Measurements from ENCODE around the gene GLUL.

Gene GLUL

GRCh38 chr1:182391362-182392049 lies at the start of gene GLUL:
Gene GLUL (minus strand): TSS chr1:182391790. CDS start chr1:182388737, 3,053 bp downstream.
- in situ Hi-C loops (cut with MboI; ENCODE audit: low sequenced_read_pairs), result loop anchor here (10.0 kb wide), 1 partner anchor 307 kb away; no protein-coding TSS in a partner anchor

GRCh38 chr1:182438326-182438725 lies 46.7 kb upstream of the GLUL start:
- in situ Hi-C loops (cut with MboI; ENCODE audit: low sequenced_read_pairs), result no loop called here

DNA sequence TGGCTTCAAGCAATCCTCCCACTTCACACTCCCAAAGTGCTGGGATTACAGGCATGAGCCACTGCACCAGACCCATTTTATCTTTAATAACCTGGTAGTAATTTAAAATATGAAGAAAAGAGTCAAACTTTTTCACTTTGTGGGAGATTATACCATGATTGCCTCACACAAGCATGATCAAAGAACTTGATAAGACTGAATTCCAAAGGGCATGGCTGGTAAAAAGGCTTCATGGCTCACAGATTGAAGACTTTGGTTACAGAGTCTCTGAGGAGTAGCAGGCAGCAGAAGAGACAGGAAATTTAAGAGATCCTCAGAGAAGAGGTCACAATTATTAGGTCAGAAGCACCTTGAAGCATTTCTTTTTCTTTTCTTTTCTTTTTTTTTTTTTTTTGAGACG lies 42.0 kb upstream of the GLUL start:
- in situ Hi-C loops (cut with MboI; ENCODE audit: low sequenced_read_pairs), result no loop called here

- in situ Hi-C loops (cut with MboI; ENCODE audit: low sequenced_read_pairs), result no loop called here
These were observed 39.7 kb upstream of the GLUL start for GRCh38 chr1:182431278-182431677.

- in situ Hi-C loops (cut with MboI; ENCODE audit: low sequenced_read_pairs), result no loop called here
These were observed 38.9 kb upstream of the GLUL start for GRCh38 chr1:182430263-182431068.

DNA sequence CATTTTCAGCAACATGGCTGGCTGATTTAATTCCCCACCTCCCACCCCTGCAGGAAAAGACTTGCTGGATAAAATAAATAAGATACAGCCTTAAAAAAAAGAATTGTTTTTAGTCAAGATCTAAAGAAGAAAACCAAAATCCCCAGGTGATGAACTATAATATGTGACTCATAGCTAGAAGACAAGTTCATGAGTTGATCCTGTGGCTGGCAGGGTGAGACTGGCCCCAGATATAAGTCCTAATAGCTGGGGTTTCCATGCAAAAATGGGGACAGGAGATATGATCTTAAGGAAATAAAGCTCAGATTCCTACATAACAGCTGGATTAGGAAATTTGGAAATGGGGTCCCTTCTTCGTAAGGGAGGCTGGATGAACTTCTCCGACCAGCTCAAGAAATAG lies 36.5 kb upstream of the GLUL start:
- in situ Hi-C loops (cut with MboI; ENCODE audit: low sequenced_read_pairs), result no loop called here

DNA sequence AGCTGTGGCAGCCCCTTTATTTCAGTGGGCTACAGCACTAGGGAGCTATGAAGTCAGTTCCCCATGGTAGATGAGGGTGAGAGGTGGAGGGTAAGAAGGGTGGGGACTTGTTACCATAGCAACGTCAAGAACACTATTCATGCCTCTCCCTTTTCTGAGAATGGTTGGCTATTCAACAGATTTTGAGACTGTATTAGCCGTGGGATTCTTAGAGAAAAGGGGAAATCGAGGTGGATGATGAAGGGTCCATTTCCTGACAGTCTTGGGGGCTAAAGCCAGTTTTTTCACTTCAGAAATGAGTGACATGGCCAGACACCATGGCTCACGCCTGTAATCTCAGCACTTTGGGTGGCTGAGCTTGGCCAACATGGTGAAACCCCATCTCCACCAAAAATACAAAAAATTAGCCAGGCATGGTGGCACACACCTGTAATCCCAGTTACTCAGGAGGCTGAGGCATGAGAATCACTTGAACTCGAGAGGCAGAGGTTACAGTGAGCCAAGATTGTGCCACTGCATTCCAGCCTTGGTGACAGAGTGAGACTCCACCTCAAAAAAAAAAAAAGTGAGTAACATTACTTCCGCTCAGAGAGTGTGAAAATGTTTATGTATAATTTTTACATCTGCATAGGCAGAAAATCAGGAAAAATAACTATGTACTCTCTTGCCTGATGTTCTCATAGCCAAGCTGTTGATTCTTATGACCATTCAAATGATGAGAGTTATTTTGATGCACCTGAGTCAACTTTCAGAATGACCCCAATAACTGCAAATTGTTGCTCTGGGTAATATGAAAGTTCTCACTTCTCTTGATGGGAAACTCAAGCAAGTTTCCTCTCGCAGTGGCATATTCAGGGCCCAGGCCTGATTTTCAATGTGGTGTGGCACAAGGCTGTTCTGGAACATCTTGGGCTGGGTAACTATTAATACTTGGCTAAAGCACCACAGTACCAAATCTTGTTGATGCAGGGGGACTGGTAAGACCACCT lies 35.1 kb upstream of the GLUL start:
- in situ Hi-C loops (cut with MboI; ENCODE audit: low sequenced_read_pairs), result no loop called here

- in situ Hi-C loops (cut with MboI; ENCODE audit: low sequenced_read_pairs), result loop anchor here (25.0 kb wide), 1 partner anchor 928 kb away; the partner anchor contains the start of gene CACNA1E
These were observed 24.2 kb upstream of the GLUL start for GRCh38 chr1:182415789-182416188.

DNA sequence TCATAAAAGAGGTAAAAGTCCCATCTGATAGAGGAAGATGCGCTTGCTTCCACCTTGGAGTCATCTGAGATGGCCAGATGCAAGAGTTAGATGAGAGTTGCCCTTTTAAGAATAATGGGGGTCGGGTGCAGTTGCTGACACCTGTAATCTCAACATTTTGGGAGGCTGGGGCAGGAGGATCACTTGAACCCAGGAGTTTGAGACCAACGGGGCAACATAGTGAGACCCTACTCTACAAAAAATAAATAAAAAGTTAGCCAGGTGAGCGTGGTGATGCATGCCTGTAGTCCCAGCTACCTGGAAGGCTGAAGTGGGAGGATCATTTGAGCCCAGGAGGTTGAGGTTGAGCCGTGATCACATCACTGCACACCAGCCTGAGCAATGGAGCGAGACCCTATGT lies 22.4 kb upstream of the GLUL start:
- in situ Hi-C loops (cut with MboI; ENCODE audit: low sequenced_read_pairs), result loop anchor here (25.0 kb wide), 1 partner anchor 927 kb away; the partner anchor contains the start of gene CACNA1E

DNA sequence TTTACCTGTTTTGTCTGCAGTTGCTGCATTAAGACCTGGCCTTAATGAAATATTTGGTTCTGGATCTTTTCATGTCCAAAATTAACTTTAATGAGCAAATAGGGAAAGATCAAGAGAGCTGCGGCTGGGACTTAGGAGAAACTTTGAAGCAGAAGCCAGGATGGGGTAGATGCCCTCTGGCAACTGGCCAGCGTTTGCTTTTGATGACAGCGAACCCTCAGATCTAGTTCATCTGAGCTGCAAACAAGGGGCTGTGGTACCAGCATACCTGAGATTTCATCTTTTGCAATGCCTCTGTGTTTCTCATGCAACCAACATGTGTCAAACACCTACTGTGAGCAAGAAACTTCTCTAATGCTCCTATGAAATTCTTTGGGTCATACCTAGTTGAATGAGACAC lies 21.9 kb upstream of the GLUL start:
- in situ Hi-C loops (cut with MboI; ENCODE audit: low sequenced_read_pairs), result loop anchor here (25.0 kb wide), 1 partner anchor 926 kb away; the partner anchor contains the start of gene CACNA1E

DNA sequence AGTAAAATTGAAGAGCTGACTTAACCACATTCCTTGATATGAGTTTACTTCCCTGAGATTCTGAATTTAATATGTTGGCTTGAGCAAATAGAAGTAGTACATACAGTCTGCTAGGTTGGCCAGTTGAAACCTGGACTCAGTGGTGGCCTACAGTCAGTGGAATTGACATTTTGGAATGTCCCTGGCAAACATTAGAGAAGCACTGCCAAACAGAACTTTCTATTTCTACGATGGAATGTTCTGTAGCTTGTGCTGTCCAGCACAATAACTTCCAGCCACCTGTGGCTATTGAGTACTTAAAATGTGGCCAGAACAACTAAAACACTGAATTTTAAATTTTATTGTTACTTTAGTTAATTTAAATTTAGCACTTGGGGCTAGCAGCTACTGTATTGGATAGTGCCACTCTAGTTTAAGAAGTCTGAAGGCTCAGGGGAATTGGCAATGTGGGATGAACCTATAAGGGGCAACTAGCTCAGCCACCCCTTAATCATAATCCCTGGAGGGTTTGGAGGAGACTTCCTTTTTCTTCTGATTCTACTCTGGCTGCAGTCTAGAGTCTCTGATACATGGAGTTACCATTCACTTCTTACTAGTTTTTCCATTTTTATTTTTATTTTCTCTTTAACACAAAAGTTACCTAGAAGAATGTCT lies 19.2 kb upstream of the GLUL start:
- in situ Hi-C loops (cut with MboI; ENCODE audit: low sequenced_read_pairs), result loop anchor here (25.0 kb wide), 1 partner anchor 923 kb away; the partner anchor contains the start of gene CACNA1E

- in situ Hi-C loops (cut with MboI; ENCODE audit: low sequenced_read_pairs), result loop anchor here (25.0 kb wide), 1 partner anchor 923 kb away; the partner anchor contains the start of gene CACNA1E
These were observed 18.5 kb upstream of the GLUL start for GRCh38 chr1:182410138-182410537.

GRCh38 chr1:182408435-182409075 lies 17.0 kb upstream of the GLUL start:
- in situ Hi-C loops (cut with MboI; ENCODE audit: low sequenced_read_pairs), result loop anchor here (25.0 kb wide), 1 partner anchor 921 kb away; the partner anchor contains the start of gene CACNA1E

DNA sequence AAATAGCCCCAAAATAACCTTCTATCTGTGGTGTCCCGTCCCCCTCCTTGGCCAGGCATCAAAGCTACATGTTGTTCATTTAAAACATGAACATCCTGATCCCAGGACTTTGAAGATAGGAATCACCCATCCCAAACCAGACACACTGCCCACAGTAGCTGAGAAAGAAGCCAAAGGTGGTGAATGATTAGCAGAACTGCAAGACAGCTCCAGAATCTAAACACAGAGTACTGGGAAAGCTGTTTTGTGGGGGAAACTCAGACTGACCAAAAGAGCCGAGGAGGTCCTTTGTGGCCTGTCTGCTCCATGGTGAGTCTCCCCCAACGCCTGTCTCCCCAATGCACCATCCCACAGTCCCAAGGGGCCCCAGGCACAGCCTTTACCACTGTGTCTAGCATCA lies 16.1 kb upstream of the GLUL start:
- in situ Hi-C loops (cut with MboI; ENCODE audit: low sequenced_read_pairs), result loop anchor here (25.0 kb wide), 1 partner anchor 920 kb away; the partner anchor contains the start of gene CACNA1E

- in situ Hi-C loops (cut with MboI; ENCODE audit: low sequenced_read_pairs), result loop anchor here (25.0 kb wide), 1 partner anchor 919 kb away; the partner anchor contains the start of gene CACNA1E
These were observed 14.4 kb upstream of the GLUL start for GRCh38 chr1:182406012-182406411.

DNA sequence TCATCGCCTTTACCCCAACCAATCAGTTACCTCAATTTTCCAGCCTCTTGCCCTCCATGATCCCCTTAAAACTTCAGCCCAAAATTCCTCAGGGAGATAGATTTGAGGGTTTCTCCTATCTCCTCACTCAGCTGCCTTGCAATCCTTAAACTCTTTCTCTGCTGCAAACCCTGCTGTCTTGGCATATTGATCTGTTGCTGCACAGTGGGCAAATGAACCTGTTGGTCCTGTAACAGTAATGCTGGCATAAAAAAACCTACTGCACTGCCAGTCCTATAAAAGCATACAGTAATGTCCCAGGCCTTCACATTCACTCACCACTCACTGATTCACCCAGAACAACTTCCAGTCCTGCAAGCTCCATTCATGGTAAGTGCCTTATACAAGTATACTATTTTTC lies 14.0 kb upstream of the GLUL start:
- in situ Hi-C loops (cut with MboI; ENCODE audit: low sequenced_read_pairs), result loop anchor here (25.0 kb wide), 1 partner anchor 918 kb away; the partner anchor contains the start of gene CACNA1E

DNA sequence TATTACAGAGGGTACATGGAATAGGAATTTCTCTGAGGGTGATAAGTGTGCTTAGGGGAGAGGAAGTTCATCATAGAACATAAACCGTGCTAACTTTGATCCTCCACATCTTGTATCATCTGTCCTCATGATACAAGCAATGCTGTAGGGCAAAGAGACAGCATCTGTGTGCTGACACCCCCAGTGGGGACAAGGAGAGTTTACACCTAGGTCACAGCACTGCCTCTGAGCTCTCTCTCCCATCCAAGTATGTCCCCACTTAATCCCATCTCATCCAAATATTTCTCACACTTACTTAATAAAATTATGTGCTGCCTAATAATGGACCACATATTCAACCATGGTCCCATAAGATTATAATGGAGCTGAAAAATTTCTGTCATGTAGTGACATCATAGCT lies 13.2 kb upstream of the GLUL start:
- in situ Hi-C loops (cut with MboI; ENCODE audit: low sequenced_read_pairs), result loop anchor here (25.0 kb wide), 1 partner anchor 917 kb away; the partner anchor contains the start of gene CACNA1E

- in situ Hi-C loops (cut with MboI; ENCODE audit: low sequenced_read_pairs), result loop anchor here (25.0 kb wide), 1 partner anchor 913 kb away; the partner anchor contains the start of gene CACNA1E
These were observed 9.0 kb upstream of the GLUL start, which contains the start of gene TEDDM1 for GRCh38 chr1:182400567-182400966. Gene TEDDM1 (minus strand): TSS chr1:182400667. CDS start chr1:182400485, 182 bp downstream.

Data from HL-60/S4 (cell line).